SK-N-SH (cell line): ENCODE measurements around the gene ZDHHC7.

Experiments
- ELF1 ChIP-seq: IDR thresholded peaks from 2 replicates; pipeline ENCODE4 v1.4.0; 2012
- EZH2phosphoT487 ChIP-seq: fragments of 200-600 bp; sonication (generic); IDR thresholded peaks from 2 replicates; pipeline ENCODE4 v1.6.1; 2017; ENCODE audit warnings: low read depth, mixed run types, mild to moderate bottlenecking, antibody characterized with exemption, moderate library complexity, borderline replicate concordance
- FOXJ3 ChIP-seq: sonication (generic); formaldehyde crosslinking; IDR thresholded peaks from 2 replicates; pipeline ENCODE4 v1.5.1; 2020; ENCODE audit warnings: mild to moderate bottlenecking, missing genetic modification reagents
- JUND ChIP-seq: IDR thresholded peaks from 2 replicates; pipeline ENCODE4 v1.4.0; 2012
- POLR2AphosphoS5 ChIP-seq: IDR thresholded peaks from 2 replicates; pipeline ENCODE4 v1.6.1; 2012; ENCODE audit warnings: low read depth, low read length
- RCOR1 ChIP-seq: fragments of 150-350 bp; IDR thresholded peaks from 2 replicates; pipeline ENCODE4 v1.6.1; 2017; ENCODE audit warnings: antibody characterized with exemption, low read length
- TCF12 ChIP-seq: IDR thresholded peaks from 2 replicates; pipeline ENCODE4 v1.4.0; 2012
- TF ChIP-seq, protein P1 (sequence below): fragments of 200-600 bp; sonication (generic); IDR thresholded peaks from 2 replicates; pipeline ENCODE4 v1.6.1; 2017; ENCODE audit warnings: antibody characterized with exemption, mild to moderate bottlenecking, moderate library complexity

GRCh38 chr16:84993926-84994325, 17.4 kb downstream of the ZDHHC7 start:
- no peak for TF ChIP-seq POLR2AphosphoS5
- TF ChIP-seq JUND = no peak
- no peak for TF ChIP-seq RCOR1
- TF ChIP-seq, protein P1, sequence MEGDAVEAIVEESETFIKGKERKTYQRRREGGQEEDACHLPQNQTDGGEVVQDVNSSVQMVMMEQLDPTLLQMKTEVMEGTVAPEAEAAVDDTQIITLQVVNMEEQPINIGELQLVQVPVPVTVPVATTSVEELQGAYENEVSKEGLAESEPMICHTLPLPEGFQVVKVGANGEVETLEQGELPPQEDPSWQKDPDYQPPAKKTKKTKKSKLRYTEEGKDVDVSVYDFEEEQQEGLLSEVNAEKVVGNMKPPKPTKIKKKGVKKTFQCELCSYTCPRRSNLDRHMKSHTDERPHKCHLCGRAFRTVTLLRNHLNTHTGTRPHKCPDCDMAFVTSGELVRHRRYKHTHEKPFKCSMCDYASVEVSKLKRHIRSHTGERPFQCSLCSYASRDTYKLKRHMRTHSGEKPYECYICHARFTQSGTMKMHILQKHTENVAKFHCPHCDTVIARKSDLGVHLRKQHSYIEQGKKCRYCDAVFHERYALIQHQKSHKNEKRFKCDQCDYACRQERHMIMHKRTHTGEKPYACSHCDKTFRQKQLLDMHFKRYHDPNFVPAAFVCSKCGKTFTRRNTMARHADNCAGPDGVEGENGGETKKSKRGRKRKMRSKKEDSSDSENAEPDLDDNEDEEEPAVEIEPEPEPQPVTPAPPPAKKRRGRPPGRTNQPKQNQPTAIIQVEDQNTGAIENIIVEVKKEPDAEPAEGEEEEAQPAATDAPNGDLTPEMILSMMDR = no peak
- no peak for TF ChIP-seq EZH2phosphoT487
- TF ChIP-seq FOXJ3 = no peak
- no peak for TF ChIP-seq TCF12
- TF ChIP-seq ELF1 = no peak
